Measurements from ENCODE around the gene FAM76A.
A peak's percentile ranks its signal among the peaks of the same experiment; 100 is the strongest.
"Not testable (repeated sequence)": the region's sequence is repeated elsewhere in the genome, so short reads cannot be mapped to it uniquely, and the experiment has no call there.

Gene FAM76A

DNA sequence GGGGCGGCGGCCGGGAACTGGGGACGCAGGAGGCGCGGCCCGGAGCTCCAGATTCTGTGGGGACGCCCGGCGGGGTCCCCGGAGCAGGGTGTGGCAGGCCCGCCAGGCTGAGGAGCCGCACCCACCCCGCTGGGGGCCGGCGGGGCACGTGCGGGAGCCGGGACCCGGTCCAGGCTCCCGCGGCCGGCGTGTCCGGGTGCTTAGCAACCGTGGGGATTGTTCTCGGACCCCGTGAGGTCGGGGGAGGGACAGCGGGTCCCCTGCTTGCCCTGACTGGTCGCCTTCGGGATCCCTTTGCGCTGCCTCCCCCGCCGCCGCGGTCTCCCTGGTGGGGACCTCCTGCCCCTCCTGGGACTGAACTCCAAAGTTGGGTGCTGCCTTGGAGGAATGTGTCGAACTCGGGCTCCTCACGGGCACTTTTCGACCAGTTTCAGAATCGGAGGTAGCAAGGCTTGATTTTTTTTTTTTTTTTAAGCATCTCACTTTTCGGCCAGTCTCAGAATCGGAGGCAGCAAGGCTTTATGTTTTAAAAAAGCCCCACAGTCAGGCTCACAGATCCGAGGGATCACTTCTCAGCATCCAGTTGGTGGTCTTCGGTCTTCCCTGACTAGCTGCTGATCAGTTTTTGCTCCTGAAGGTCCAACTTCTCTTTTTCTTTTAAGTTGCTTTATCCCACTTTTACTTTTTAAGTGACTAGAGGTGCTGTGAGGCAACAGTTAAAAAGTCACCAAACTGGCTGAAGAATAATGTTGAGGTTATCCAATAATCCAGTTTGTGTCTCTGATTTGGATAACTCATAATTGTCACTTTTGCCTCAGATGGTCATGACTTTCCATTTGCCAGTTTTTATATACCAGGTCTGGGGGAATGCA, 648 bp downstream of the FAM76A start:
- DNase-seq, result peak; percentile 51

DNA sequence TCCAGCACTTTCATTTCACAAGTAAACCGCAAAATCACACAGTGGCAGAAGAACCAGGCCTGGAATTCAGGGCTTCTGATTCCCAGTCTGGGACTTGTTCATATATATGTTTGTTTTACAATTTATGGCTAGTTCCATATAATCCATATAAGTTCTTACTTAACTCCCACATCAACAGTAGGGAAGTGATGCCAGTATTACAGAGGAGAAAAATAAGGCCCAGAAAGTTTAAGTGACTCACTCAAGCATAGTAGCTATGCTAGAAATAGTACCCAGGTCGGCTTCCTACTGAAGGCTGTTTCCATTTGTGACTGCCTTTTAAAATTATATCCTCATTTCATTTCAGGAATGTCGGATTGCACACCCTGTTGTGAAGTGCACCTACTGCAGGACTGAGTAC, 1.4 kb downstream of the FAM76A start:
- no peak for DNase-seq

DNA sequence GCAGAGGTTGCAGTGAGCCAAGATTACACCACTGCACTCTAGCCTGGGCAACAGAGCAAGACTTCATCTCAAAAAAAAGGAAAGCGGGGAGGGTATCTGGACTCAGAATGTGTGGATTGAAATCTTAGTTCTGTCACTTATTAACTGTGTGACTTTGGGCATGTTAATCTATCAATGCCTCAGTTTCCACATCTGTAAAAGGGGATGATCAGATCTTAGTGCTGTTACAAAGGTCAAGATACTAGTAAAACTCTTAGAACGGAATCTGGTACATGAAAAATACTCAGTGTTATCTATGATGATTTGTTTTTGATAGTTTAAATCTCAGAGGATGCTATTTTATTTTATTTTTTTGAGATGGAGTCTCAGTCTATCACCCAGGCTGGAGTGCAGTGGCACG, 10.5 kb downstream of the FAM76A start:
- DNase-seq, result no peak

DNA sequence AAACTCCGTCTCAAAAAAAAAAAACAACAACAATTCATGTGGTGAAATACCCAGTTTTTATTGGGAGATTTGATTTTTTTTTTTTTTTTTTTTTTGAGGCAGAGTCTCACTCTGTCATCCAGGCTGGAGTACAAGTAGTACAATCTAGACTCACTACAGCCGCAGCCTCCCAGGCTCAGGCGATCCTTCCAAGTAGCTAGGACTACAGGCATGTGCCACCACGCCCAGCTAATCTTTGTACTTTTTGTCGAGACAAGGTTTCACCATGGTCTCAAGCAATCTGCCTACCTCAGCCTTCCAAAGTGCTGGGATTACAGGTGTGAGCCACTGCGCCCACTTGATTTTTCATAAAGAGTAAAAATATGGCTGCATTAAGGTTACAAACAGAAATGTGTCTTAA, 15.4 kb downstream of the FAM76A start:
- no peak for DNase-seq

DNA sequence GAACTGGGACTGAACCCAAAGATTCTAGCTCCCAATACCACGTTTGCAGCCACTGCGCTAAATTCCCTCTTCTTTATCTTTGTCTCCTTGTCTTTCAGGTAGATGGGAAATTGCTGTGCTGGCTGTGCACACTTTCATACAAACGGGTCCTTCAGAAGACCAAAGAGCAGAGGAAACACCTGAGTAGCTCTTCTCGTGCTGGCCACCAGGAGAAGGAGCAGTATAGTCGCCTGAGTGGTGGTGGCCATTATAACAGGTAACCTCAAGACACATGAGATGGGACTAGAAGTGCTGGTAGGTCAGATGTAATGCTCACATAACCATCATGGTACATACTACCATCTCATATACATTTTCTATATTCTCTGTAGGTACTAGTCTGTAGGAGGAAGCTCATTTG, 18.8 kb downstream of the FAM76A start:
- DNase-seq, result no peak

DNA sequence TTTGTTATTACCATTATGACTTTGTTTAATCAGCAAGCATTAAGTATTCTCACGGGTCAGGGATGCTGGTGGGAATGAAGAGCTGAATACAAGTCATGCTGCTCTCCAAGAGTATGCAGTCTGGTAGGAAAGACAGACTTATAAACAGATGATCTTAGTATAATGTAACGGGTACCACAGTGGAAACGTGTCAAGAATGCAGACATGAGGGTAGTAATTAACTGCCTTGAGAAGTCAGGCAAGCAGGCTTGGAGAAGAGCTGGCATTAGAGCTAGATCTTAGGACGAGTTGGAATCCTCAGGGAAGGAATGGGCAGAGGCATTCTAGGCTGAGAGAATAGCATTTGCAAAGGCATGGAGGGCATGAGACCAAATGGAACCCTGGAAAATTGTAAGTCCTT, 19.7 kb downstream of the FAM76A start:
- no peak for DNase-seq

DNA sequence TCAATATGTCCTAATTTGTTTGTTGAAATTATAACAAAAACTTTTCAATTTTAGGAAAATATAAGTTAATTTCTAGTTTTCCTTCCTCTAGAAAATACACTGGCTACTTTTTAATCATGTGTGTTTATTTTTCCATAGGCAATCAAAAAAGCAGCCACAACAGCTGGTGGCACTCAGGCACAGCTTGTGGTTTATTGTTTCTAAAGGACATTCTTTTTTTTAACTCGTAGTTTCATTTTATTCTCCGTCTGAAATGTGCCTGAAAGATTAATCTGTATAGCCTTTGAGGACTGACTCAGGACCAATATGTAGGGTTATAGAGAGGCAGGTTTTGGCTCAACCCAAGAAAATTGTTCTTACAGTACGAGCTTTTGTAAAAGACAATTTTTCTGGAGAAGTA, 26.6 kb downstream of the FAM76A start:
- DNase-seq, result no peak

DNA sequence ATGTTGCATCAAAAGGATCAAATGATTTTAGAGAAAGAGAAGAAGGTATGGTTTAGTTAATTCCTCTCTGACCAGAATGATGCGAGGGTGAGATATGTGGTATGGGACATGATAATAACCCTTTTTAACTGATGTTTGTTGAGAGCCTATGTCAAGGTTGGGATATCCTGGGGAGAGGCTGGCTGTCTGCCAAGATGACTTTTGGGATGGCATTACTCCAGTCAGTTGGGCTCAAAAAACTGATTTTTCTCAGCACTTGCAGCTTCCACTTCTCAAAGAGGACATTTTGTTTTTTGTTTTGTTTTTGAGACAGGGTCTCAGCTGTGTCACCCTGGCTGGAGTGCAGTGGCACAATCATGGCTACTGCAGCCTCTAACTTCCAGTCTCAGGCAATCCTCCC, 29.5 kb downstream of the FAM76A start:
- DNase-seq, result no peak

DNA sequence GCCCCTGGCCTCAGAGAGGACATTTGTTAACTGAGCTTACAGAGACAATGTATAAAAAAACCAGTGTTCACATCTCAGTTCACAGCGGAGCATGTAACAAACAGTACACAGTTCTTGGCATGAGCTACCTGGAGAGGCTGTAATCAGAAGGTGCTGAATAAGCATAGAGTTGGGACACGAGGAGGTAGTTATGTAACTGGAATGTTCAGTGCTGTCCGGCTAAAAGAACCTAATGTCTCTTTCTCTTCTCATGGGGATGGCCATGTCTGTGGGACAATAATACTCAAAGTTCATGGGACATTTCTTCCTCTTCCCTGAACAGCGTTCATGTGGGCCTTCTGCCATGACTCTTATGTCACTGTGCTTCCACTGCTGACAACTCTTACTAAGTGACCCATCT, 30.1 kb downstream of the FAM76A start:
- DNase-seq, result no peak

DNA sequence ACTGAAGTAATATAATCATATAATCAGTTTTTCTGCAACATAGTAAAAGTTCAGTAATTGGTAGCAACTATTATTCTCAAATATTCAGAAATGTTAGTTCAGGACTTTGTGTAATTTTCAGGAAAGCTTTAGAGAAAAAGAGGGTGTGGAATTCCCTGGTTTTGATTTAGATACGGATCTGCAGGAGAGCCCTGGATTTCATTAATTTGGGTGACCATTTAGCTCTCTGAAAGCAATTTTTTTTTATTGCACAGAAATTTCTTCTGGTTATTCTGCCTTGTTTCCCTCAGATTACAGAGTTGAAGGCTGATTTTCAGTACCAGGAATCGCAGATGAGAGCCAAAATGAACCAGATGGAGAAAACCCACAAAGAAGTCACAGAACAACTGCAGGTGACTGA, 33.5 kb downstream of the FAM76A start:
- DNase-seq, result no peak

DNA sequence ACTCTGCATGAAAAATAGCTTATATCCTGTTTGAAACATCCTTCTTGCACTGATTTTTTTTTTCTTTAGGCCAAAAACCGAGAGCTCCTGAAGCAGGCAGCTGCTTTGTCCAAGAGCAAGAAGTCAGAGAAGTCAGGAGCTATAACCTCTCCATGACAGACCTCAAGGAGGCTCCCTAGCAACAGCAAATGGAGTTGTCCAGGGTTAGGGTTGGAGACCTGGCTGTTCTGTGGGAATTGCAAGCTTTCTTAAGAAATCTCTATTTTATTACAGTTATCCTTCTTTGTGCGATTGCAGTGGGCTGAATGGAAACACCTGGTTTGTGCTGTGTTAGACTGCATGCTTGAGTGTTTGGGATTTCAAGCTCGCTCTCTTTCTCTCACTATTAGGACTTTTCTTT, 34.7 kb downstream of the FAM76A start:
- DNase-seq, result no peak

DNA sequence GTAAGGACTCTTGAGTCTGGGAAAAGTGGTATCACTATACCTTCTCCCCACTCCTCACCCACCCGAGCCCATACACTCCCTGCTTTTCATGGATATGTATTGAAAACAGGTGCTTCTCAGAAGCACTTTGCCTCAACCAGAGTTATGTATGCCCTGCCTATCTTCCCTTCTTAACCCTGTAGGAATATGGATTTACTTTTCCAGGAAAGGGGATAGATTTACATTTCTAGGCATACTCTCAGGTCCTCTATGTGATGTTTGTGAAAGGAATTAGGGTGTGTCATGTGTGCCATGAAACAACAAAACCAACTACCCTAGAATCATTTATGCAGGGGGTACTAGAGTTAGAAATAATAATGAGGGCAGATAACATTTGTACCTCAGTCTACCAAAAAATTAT, 36.3 kb downstream of the FAM76A start:
- DNase-seq, result no peak

DNA sequence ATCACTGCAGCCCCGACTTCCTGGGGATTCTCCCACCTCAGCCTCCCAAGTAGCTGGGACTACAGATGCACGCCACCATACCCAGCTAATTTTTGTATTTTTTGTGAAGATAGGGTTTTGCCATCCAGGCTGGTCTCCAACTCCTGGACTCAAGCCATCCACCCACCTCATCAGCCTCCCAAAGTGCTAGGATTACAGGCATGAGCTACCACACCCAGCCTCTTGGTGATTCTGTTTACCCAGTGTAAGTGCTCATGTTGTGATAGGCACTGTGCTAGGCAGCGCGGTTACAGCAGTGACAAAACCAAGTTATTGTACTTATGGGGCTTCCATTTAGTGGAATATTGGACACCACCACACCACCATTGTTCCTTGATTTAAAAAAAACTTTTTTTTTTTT, 37.6 kb downstream of the FAM76A start:
- DNase-seq, result no peak

DNA sequence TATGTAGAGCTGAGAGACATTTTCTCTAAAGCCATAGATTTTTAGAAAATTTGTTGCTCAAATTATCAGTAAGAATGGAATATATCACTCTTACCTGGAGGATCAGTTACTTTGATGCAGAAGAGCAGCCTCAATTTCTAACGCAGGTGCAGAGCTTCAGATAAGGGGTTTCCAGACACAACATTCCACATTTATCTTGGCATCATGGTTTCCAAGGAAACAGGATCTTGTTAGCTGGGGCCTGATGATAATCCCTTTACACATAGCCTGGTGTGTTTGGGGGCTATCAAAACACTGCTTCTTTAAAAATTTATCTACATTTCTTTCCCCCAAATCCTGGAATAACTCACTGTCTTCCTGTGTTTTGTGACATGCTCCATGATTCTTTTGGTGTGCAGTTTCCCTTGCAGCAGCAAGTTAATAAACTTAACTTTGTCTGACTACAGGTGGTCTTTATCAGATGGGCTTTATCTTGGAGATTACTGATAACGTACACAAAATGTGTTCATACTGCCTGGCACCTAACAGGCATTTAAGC, 44.6 kb downstream of the FAM76A start:
- DNase-seq, result no peak

DNA sequence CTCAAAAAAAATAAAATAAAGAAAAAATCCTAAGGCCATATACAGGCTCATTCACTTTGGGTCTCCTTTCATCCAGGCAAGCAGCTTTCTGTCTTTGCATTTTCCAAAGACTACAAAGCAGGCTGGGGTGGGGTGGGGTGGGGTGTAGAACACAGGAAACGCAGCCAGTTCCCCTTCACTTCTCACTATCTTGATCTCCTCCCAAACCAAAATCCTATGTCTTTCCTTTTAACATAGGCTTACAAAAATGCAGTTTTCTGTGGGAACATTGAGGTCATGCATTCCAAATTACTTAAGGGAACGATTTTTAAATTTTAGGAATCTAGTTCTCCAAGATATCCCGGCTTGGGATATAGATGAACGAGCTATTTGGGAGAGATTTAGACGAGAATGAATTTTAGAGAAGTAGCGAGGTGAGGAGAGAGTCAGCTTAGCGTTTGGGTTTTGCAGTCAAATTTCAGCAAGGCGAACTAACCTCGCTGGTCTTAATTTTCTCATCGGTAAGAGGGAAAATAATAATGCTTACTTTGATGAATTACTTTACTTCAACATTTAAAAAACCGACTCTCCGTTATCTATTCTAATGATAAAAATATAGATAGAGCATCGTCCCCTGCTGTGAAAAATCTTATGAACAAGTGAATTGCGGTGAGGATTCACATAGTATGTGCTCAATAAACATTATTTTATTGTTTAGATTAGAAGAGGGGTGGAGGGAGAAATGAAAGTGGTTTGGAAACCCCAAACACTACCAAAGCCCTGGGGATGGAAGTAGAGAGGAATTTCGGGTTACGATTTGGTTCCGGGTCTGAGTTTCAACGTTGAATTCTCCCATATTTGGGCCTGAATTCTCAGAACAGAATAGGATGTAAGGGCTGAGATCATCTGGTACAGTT, 46.5 kb downstream of the FAM76A start:
- no peak for DNase-seq

DNA sequence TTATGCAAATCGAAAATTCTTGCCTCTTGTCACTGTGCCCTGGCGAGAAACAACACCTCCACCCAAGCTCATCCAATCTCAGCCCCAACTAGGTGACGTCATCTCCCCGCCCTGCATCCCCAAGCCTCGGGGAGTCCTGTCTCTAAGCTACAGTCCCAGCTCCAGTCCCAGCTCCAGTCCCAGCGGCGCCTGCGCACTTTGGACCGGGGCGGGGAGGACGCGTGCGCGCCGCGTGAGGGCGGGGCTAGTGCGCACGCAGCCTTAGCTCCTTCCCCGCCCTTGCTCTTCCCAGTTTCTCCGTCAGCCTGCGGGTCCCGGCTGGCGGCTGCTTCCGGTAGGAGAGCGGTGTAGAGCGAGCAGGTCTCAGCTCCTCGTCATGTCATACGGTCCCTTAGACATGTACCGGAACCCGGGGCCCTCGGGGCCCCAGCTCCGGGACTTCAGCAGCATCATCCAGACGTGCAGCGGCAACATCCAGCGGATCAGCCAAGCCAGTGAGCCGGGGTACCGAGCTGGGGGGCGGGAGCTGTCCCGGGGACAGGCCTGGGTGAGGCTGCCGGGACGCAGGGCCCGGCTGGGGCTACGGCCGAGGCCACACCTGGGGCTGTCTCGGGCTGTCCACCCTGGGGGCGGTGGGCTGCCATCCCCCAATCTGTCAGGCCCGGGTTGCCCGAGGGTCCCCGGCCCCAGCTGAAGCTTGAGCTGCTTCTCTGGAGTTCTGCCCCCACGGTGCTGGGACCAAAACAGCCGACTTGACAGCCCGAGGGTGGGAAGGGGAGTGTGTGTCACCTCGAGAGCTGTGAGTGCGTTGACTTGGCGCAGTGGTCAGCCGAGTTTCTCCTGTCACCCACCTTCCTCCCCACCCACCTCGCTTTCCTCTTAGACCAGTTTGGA, 47.4 kb downstream of the FAM76A start, which contains the start of gene STX12:
TSS of gene STX12 (plus strand) at position 288 of the 894 bp plus-strand sequence. CDS start at position 377, 89 bp downstream.
- DNase-seq, result peak; percentile 98

DNA sequence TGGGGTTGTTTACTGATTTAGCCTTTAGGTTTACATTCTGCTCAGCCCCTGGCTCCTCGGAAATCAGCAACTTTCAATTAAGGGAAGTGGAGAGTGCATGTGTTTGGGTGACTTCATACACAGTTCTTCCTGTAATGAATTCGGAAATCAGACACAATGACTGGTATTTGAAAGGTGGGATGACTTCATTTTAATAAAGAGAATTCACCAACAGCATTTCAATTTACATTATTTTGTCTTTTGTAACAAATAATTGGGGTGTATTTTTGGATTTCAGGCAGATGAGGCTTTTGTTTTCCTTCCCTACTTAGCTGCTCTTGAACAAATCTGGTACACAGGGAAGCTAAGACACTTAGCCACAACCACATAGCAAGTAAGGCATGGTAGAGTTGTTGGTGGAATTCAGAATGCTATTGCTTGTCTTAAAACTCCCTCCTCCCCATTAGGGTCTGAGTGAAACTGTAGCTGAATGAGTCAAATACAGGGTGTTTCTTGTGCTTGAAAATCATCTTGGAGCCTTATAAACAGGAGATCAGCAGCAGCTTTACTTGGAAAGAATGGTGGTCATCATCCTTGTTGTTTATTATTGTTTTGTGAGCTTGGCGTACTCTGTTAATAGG, 48.2 kb downstream of the FAM76A start:
- peak; percentile 29 for DNase-seq

DNA sequence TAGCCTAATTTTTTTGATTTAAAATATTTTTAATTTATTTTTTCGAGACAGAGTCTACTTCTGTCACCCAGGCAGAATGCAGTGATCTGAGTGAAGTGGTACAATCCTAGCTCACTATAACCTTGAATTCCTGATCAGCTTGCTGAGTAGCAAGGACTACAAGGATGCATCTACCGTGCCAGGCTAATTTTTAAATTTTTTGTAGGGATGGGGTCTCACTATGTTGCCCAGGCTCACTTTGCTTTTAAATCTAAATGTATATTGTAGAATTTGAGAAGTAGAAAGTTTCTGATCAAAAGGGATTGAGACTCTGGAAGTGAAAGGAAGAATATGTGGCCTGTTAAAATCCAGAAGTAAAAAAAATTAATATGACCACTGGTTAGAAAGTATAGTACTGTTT, 48.9 kb downstream of the FAM76A start:
- no peak for DNase-seq

DNA sequence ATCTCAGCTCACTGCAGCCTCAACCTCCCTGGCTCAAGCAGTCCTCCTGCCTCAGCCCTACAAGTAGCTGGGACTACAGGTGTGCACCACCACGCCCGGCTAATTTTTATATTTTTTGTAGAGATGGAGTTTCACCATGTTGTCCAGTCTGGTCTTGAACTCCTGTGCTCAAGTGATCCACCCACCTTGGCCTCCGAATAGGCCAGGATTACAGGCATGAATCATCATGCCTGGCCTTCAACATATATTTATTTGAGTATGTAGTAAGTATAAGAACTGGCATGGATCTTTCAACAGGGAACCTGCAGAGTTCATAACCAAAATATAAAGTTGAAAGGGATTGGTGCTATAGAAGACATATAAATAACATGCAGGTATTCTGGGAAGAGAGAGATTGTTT, 49.6 kb downstream of the FAM76A start:
- not testable (repeated sequence) for DNase-seq

DNA sequence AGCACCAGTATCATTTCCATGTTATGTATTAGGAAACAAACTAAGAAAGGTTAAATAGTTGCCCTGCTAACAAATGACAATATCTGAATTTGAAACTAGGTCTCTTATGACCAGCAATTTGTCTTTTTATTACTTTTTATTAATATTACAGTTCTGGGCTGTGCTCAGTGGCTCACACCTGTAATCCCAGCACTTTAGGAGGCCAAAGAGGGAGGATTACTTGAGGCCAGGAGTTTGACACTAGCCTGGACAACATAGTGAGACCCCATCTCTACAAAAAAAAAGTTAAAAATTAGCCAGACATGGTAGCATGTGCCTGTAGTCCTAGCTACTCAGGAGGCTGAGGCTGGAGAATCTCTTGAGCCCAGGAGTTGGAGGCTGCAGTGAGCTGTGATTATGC, 50.5 kb downstream of the FAM76A start:
- DNase-seq, result not testable (repeated sequence)

DNA sequence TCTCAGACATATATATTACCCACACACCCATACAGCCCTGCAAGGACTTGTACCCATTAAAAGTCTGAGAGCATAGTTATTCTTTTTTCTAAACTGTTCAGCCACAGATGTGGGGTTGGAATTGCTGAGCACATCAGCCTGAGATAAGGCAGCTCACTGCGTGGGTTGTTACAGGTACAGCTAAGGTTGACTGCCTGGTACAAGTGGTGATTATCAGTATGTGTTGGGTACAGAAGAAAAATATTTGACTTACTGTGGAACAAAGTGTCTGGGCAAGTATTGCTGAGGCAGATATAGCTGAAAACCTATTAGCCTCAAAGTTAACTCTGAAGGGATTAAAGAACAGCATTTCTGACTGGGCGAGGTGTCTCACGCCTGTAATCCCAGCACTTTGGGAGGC, 52.3 kb downstream of the FAM76A start:
- no peak for DNase-seq

DNA sequence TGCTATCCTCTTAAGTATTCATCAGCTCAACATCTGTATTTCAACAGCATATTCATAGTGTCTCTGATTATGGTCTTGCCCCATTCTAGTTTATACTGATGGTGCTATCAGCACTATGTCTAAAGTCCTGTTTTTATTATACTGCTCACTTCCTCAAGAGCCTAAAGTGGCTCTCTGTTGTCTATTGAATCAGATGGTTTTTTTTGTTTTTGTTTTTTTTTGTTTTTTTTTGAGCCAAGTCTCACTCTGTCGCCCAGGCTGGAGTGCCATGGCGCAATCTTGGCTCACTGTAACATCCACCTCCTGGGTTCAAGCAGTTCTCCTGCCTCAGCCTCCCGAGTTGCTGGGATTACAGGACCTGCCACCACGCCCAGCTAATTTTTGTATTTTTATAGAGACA, 53.4 kb downstream of the FAM76A start:
- DNase-seq, result no peak
